Stimulated activated CD4-positive, alpha-beta T cell treated with anti-CD3 and anti-CD28 coated beads, Interleukin-4, amount 100 ng/mL, for 24 hours (primary cell): Measurements from ENCODE around the gene TMEM150B.
"Not testable (repeated sequence)": the region's sequence is repeated elsewhere in the genome, so short reads cannot be mapped to it uniquely, and the experiment has no call there.

Source experiments
- DNase-seq: peaks from one replicate; pipeline ENCODE4 v3.0.0-alpha.2; 2020

Gene TMEM150B

GRCh38 chr19:55333870-55334269 is 8.7 kb upstream of the TMEM150B start:
- no peak for DNase-seq

DNA sequence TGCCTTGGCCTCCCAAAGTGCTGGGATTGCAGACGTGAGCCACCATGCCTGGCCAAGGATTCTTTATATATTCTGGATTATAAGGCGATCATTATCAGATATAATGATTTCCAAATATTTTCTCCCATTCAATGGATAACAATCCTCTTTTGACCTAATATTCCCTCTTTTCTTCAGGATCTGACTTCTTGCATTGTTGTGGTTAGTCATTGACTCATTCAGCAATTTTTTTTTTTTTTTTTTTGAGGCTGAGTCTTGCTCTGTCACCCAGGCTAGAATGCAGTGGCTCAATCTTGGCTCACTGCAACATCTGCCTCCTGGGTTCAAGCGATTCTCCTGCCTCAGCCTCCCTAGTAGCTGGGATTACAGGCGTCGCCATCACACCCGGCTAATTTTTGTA is 4.7 kb upstream of the TMEM150B start:
- DNase-seq = not testable (repeated sequence)

GRCh38 chr19:55328774-55329318 is 3.7 kb upstream of the TMEM150B start:
- not testable (repeated sequence) for DNase-seq

- DNase-seq = no peak
Measured at GRCh38 chr19:55324662-55325061, 479 bp downstream of the TMEM150B start.

DNA sequence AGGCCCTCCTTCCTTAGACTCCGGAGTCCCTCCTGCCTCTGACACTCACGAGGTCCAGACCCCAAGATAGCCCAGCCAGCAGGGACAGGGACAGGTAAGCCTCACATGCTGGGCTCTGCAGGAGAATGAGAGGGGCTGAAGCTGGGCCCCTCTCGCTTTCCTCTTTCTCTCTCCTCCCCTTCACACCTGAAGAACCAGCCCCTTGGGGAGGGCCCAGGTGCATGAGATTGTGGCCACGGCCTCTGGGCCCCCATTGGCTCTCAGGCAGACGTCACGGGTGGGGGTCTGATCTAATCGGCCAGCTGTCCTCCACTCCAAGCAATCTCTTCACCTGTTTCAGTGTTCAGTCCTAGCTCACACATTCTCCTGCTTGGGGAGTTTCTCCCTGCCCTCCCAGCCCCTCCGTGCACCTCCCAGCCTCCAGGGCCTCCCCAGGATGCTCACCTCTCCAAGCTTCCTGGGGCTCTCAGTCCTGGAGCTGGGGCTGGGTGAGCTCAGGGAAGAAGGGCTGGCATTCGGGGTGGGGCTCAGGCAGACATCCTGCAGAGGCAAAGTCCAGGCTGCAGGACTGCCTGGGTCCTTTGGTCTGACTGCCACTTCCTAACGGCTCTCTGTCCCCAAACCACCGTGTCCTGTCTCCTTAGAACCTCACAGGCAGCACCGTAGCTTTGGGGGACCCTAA is 2.8 kb downstream of the TMEM150B start:
- no peak for DNase-seq

DNA sequence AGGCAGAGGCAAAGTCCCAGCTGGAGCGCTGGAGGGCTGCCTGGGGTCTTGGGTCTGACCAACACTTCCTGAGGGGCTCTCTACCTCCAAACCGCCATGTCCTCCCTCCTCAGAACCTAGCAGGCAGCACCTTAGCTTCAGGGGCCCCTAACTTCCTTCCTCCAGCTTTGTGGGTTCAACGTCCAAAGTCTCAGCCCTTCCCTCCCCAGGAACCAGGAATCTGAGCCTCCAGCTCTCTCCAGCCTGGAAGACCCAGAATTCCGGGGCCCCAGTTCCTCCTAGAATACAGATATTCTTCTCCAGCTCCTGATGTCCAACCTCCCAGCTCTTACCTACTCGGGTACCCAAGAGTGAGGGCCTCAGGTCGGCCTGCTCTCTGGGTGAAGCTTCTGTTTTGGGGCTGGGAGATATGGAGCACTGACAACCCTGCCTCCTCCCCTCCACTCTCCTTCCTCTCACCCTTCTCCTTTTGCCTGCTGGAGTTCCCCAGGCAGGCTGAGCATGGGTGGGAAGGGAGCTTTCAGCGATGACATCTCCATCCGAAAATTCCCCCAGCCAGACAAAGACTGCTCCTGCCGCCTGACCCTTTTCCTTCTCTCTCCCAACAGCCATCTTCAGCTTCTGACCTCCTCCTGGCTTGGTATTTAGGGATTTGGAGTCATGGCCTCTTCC is 3.5 kb downstream of the TMEM150B start:
- DNase-seq = no peak

DNA sequence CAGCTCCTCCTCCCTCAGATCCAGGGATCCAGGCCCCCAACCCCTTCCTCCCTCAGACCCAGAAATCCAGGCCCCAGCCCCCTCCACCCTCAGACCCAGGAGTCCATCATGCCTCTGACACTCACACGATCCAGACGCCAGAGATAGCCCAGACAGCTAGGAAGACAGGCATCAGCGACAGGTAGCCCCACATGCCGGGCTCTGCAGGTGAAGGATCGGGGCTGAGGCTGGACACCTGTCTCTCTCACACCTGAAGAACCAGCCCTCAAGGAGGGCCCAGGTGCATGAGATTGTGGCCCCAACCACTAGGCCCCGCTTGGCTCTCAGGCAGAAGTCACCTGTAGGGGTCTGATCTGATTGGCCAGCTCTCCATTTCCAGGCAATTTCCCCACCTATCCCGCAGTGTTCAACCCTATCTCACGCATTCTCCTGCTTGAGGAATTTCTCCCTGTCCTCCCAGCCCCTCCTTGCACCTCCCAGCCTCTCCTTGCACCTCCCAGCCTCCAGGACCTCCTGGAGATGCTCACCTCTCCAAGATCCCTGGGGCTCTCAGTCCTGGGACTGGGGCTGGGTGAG is 4.2 kb downstream of the TMEM150B start:
- DNase-seq = no peak

DNA sequence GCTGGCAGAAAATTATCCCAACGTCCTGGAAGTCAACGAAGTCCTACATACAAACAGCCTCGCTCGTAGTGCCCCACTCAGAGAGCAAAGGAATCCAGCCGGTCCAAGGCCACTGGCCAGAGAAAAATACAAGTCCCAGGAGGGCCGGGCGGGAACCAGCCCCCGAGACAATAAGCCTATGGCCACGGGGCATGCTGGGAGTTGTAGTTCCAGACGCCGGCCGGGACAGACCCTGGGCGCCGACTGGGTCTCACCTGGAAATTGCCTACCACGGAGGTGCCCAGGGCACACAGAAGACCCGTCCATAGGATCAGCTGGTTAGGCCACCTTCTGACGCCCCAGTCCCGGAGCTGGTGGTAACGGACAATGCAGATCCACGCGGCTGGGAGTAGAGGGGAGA is 5.4 kb downstream of the TMEM150B start:
- no peak for DNase-seq

DNA sequence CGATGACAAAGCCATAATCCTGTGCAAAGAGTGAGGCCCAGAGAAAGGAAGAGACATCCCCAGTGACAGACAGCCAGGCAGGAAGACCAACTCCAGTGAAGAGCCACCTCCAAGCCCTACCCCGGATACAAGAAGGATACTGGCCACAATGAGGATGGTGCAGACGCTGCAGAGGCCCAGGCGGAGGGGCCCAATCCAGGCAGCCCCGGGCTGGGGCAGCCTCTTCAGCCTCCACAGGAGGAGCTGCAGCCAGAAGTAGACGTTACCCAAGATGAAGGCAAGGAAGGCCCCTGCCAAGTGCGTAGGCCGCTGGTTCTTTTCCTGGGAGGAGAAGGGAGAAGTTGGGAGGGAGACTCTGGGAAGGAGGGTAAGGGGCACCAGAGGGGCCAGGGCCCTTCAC is 8.5 kb downstream of the TMEM150B start:
- no peak for DNase-seq

DNA sequence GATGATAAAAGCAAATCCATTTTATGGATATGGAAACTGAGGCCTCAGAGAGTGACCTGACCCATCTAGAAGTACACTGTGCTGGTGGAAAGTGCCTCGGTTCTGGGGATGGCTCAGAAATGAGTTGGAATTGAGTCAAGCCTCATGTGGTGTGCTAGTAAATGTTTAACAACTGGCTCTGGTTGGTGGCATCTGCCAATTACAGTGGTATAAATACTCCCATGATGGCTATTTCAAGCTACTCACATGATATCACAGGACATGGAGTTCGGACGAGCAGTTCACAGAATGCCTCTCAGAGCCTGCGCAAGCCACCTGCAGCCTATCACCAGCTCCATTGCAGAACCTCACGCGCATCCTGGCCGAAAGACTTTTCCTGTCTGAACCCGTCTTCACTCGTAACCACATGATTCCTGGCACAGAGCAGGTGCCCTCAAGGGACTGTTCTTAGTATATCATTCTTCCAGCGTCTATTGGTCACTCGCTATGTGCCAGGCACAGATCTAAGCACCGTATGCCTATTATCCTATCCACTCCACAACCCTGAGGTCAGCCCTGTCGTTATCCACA is 9.1 kb downstream of the TMEM150B start:
- DNase-seq = no peak

GRCh38 chr19:55314396-55314795 is 10.7 kb downstream of the TMEM150B start:
- DNase-seq = no peak

- DNase-seq = no peak
Measured at GRCh38 chr19:55312621-55313512, 12.3 kb downstream of the TMEM150B start.

DNA sequence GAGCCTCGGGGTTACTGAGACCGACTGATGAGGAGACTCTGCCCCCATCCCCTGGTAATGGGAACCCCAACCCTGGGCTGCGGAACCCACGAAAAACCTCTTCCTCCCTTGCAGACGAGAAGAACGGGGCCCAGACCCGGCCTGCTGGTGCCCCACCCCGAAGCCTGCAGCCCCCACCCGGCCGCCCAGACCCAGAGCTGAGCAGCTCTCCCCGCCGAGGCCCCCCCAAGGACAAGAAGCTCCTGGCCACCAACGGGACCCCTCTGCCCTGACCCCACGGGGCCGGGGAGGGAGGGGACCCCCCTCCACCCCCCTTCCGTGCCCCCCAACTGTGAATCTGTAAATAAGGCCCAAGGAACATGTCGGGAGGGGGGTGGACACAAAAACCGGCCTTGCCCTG is 13.3 kb downstream of the TMEM150B start:
- DNase-seq = no peak

DNA sequence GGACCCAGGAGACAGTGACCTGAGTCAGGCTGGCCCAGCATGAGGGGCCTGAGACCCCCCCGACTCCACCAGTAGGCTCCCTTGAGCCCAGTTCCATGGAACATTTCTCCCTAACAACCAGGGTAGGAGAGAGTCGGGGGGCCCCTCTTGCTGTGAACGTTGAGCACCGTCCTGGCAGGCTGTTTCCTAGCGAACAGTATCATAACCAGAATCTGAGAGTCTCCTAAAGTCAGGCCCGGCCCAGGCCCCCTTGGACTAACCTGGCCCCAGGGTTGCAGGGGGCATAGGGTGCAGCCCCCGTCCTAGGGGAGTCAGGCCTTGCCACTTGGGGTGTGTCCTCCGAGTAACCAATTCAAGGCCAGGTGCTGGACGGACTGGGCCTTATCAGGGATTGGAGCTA is 13.7 kb downstream of the TMEM150B start:
- DNase-seq = no peak

GRCh38 chr19:55310498-55310897 is 14.6 kb downstream of the TMEM150B start:
- no peak for DNase-seq

GRCh38 chr19:55309448-55309847 is 15.7 kb downstream of the TMEM150B start:
- DNase-seq = no peak

- no peak for DNase-seq
Measured at GRCh38 chr19:55308281-55308680, 16.9 kb downstream of the TMEM150B start.

- no peak for DNase-seq
Measured at GRCh38 chr19:55306712-55307111, 18.4 kb downstream of the TMEM150B start.

- no peak for DNase-seq
Measured at GRCh38 chr19:55305983-55306562, 19.1 kb downstream of the TMEM150B start.

DNA sequence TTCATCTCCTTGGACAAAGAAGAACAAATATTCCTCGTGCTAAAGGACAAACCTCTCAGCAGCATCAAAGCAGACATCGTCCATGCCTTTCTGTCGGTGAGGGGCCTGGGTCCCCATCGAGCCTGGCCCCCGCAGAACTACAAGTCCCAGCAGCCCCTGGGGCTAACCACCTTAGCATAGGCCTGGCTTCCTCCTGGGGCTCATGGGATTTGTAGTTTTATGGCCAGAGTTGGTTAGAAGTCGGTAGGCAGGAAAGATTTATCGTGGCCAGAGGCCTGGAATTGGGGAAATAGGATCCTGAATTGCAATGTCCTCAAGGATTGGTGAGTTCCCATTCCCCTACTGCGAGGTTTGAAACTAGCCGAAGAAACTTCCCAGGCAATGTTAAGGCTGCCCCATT is 19.6 kb downstream of the TMEM150B start:
- peak; percentile 55 for DNase-seq

DNA sequence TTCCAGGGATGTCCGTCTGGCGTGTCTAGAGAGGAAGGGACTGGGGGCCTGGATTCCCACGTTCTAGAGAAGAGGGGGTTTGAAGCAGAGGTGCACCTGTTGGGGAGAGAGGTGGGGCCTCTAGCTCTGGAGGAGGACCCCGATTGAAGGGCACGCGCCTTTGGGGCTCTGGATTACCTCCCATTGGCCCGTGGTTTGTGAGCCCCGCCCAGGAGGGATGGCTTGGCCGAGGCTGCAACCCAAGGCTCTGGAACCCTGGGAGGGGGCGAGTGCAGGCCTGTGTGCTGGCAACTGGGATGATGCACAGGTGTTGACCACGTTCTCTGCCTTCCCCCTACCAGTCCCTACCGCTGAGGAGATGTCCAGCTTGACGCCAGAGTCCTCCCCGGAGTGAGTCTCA is 20.2 kb downstream of the TMEM150B start:
- DNase-seq = no peak

DNA sequence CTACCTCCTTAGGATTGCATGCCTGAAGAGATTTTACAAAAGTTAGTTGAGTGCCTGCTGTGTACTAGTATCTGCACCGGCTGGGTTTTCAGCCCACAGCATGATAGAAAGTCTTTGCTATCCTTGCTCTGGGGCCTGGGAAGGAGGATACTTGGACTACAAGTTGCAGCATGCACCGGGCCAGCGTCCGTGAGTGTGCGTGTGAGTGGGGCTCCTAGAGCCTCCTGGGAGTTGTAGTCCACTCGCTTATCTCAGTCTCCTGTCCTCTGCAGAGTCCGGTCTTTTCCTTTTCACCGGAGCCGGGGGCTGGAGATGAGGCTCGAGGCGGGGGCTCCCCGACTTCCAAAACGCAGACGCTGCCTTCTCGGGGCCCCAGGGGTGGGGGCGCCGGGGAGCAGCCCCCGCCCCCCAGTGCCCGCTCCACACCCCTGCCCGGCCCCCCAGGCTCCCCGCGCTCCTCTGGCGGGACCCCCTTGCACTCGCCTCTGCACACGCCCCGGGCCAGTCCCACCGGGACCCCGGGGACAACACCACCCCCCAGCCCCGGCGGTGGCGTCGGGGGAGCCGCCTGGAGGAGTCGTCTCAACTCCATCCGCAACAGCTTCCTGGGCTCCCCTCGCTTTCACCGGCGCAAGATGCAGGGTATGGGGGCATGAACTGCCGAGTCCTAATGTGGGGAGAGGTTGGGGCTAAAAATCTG is 20.7 kb downstream of the TMEM150B start:
- DNase-seq = peak; percentile 20
